OCI-LY3 (cell line): Measurements from ENCODE around the gene MTFMT.

Experiments
- H2AFZ ChIP-seq: fragments of 200-600, 300-600 bp; shearing (Covaris generic); 2 replicates; pipeline ENCODE4 v1.6.0; 2014; ENCODE audit warnings: antibody characterized with exemption, low read depth, low read length
- H3K27ac ChIP-seq: fragments of 200-600, 300-600 bp; sonication (generic); 2 replicates; pipeline ENCODE4 v1.5.1; 2014; ENCODE audit warnings: mild to moderate bottlenecking, low read length, moderate library complexity, mixed read lengths
- H3K27me3 ChIP-seq: fragments of 200-600, 300-600 bp; sonication (generic); 2 replicates; pipeline ENCODE4 v1.6.1; 2014; ENCODE audit warnings: low read depth, low read length, mixed read lengths
- H3K36me3 ChIP-seq: fragments of 200-600, 300-600 bp; sonication (generic); replicated peaks from 2 replicates; pipeline ENCODE3; 2014; ENCODE audit warnings: low read depth, low read length, mixed read lengths
- H3K4me1 ChIP-seq: fragments of 300-600, 200-600 bp; sonication (generic); 2 replicates; pipeline ENCODE4 v1.6.1; 2014; ENCODE audit warnings: low read length, mixed read lengths
- H3K4me2 ChIP-seq: fragments of 200-600, 300-600 bp; sonication (generic); 2 replicates; pipeline ENCODE4 v1.6.1; 2014; ENCODE audit warnings: low read length, mixed read lengths
- H3K4me3 ChIP-seq: fragments of 300-600, 200-600 bp; sonication (generic); 2 replicates; pipeline ENCODE4 v1.5.1; 2014; ENCODE audit warnings: antibody characterized with exemption, mild to moderate bottlenecking, low read length, moderate library complexity
- H3K79me2 ChIP-seq: fragments of 300-600, 200-600 bp; shearing (Covaris generic); 2 replicates; pipeline ENCODE4 v1.6.1; 2014; ENCODE audit warnings: mild to moderate bottlenecking, low read length, mixed read lengths
- H3K9ac ChIP-seq: fragments of 300-600, 200-600 bp; shearing (Covaris generic); 2 replicates; pipeline ENCODE4 v1.6.0; 2014; ENCODE audit warnings: mild to moderate bottlenecking, low read length, moderate library complexity
- H3K9me3 ChIP-seq: fragments of 200-600, 300-600 bp; shearing (Covaris generic); 2 replicates; pipeline ENCODE4 v1.6.1; 2014; ENCODE audit warnings: low read length, mixed read lengths; ENCODE audit not compliant: insufficient read depth
- H4K20me1 ChIP-seq: fragments of 200-600, 300-600 bp; sonication (generic); 2 replicates; pipeline ENCODE4 v1.6.1; 2016; ENCODE audit warnings: low read length, mixed read lengths; ENCODE audit not compliant: insufficient read depth
- EZH2phosphoT487 ChIP-seq: fragments of 200-600 bp; shearing (Covaris generic); IDR thresholded peaks from 2 replicates; pipeline ENCODE4 v1.6.1; 2018; ENCODE audit warnings: antibody characterized with exemption, mixed run types, low read depth
- TF ChIP-seq, protein P1 (sequence below): fragments of 200-600, 300-600 bp; sonication (generic); IDR thresholded peaks from 2 replicates; pipeline ENCODE4 v1.5.1; 2014; ENCODE audit warnings: antibody characterized with exemption, low read length, low read depth

The MTFMT gene

DNA sequence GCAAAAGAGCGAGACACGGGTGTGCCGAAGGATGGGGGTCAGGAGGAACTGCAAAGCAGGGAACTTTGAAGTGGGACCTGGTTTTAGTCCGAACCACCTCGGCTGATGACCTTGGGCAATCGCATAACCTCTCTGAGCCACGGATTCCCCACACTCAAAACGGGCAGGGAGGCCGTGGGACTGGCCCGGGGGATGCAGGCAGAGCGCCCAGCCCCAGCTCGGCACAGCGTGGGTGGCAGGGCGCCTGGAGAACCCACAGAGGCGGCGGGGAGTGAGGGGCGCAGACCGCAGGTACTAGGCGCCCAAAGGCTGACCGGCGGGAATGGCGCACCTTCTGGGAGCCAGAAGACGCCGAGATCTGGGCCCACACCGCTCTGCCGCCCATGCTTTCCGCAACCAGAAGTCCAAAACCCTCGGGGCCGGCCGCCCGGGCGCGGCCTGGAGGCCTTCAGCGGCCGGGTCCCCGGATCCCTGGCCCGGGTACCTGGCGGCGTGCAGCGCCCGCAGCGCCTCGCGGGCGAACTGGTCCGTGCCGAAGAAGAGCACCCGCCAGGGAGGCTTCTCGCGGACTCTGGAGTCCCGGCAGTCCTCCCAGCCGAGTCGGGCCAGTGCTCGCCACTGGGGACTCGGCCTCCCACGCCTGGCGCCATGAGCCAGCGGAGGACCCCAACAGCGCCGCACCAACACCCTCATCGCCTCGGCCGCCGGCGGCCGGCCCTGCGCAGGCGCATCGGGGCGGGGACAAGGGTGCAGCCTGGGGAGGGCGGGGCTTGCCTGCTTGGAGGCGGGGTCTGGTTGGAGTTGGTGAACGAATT is at the start of gene MTFMT:
Gene MTFMT, minus strand, starts transcription at position 719 of the 815 bp plus-strand sequence. Its CDS starts 26 bp downstream, at position 693.
- peak within 1 kb of the TSS; percentile 85 for H3K9ac ChIP-seq
- H3K27me3 ChIP-seq = peaks cover 13% of the 10 kb centered on the region
- peak within 1 kb of the TSS; percentile 10; the same call in 1 of the 2 replicates for H3K27ac ChIP-seq
- H3K79me2 ChIP-seq = peaks cover 19% of the 10 kb centered on the region
- H3K9me3 ChIP-seq = no peaks in the 10 kb centered on the region
- H3K4me2 ChIP-seq = peak within 1 kb of the TSS; percentile 74
- peaks cover 17% of the 10 kb centered on the region for H3K36me3 ChIP-seq
- peak within 1 kb of the TSS; percentile 60; the same call in 1 of the 2 replicates for H2AFZ ChIP-seq
- H4K20me1 ChIP-seq = peaks cover 5% of the 10 kb centered on the region
- peaks cover 29% of the 10 kb centered on the region for H3K4me1 ChIP-seq
- TF ChIP-seq, protein P1, sequence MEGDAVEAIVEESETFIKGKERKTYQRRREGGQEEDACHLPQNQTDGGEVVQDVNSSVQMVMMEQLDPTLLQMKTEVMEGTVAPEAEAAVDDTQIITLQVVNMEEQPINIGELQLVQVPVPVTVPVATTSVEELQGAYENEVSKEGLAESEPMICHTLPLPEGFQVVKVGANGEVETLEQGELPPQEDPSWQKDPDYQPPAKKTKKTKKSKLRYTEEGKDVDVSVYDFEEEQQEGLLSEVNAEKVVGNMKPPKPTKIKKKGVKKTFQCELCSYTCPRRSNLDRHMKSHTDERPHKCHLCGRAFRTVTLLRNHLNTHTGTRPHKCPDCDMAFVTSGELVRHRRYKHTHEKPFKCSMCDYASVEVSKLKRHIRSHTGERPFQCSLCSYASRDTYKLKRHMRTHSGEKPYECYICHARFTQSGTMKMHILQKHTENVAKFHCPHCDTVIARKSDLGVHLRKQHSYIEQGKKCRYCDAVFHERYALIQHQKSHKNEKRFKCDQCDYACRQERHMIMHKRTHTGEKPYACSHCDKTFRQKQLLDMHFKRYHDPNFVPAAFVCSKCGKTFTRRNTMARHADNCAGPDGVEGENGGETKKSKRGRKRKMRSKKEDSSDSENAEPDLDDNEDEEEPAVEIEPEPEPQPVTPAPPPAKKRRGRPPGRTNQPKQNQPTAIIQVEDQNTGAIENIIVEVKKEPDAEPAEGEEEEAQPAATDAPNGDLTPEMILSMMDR = no peak
- no peak for TF ChIP-seq EZH2phosphoT487
- peak within 1 kb of the TSS; percentile 88 for H3K4me3 ChIP-seq

DNA sequence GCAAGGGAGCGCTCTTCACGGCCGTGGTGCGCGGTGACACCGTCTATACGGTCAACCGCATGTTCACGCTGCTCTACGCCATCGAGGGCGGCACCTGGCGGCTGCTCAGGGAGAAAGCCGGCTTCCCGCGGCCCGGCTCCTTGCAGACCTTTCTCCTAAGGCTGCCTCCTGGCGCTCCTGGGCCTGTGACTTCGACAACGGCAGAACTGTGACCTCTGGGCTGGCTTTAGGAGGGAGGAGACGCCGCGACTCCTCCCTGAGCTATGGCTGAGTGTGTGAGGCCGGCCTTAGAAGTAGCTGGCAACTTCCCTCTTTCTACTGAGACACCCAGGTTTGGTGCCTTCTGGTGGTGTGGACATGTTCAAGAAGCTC is 48.5 kb upstream of the MTFMT start:
- Histone ChIP-seq H3K4me1 (peaks cover 7% of the 10 kb centered on the region), H3K36me3 (no peaks in the 10 kb centered on the region), H2AFZ (no peak overlapping the region), H3K4me2 (no peak overlapping the region), H3K27me3 (peaks cover 23% of the 10 kb centered on the region), H3K9me3 (no peaks in the 10 kb centered on the region), H3K4me3 (no peak overlapping the region), H4K20me1 (no peaks in the 10 kb centered on the region), H3K9ac (no peak overlapping the region), H3K79me2 (no peaks in the 10 kb centered on the region), H3K27ac (no peak overlapping the region)
- TF ChIP-seq, protein P1 = no peak
- no peak for TF ChIP-seq EZH2phosphoT487

DNA sequence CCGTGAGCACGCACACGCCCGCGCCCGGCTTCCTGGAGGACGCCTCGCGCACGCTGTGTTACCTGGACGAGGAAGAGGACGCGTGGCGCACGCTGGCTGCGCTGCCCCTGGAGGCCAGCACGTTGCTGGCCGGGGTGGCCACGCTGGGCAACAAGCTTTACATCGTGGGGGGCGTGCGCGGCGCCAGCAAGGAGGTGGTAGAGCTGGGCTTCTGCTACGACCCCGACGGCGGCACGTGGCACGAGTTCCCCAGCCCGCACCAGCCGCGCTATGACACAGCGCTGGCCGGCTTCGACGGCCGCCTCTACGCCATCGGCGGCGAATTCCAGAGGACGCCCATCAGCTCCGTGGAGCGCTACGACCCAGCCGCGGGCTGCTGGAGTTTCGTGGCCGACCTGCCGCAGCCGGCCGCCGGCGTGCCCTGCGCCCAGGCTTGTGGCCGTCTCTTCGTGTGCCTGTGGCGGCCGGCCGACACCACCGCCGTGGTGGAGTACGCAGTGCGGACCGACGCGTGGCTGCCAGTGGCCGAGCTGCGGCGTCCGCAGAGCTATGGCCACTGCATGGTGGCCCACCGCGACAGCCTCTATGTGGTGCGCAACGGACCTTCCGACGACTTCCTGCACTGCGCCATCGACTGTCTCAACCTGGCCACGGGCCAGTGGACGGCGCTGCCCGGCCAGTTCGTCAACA is 48.0 kb upstream of the MTFMT start:
- Histone ChIP-seq H3K4me3 (no peak overlapping the region), H3K36me3 (no peaks in the 10 kb centered on the region), H3K79me2 (no peaks in the 10 kb centered on the region), H3K4me2 (no peak overlapping the region), H3K4me1 (peaks cover 7% of the 10 kb centered on the region), H3K9ac (no peak overlapping the region), H3K27me3 (peaks cover 17% of the 10 kb centered on the region), H3K9me3 (no peaks in the 10 kb centered on the region), H2AFZ (no peak overlapping the region), H4K20me1 (no peaks in the 10 kb centered on the region), H3K27ac (no peak overlapping the region)
- no peak for TF ChIP-seq EZH2phosphoT487
- TF ChIP-seq, protein P1 = no peak
